SHP77 (cell line): ENCODE data around the gene MME.
"Not testable (repeated sequence)": the region's sequence is repeated elsewhere in the genome, so short reads cannot be mapped to it uniquely, and the experiment has no call there.

ENCODE experiments used
- DNase-seq, 2 experiments: peaks; one replicate each; lab custom pipeline; 2025; lab: John Stamatoyannopoulos, UW

The MME gene

GRCh38 chr3:155194973-155195957 lies 115.1 kb downstream of the MME start:
- DNase-seq: no peak

- no peak for DNase-seq
Observed at GRCh38 chr3:155196131-155197021, 116.3 kb downstream of the MME start.

- no peak for DNase-seq
Observed at GRCh38 chr3:155197786-155198185, 117.7 kb downstream of the MME start.

GRCh38 chr3:155202626-155203025 lies 122.5 kb downstream of the MME start:
- DNase-seq: no peak

GRCh38 chr3:155204851-155205250 lies 124.7 kb downstream of the MME start:
- no peak for DNase-seq

GRCh38 chr3:155208183-155208800 lies 128.2 kb downstream of the MME start:
- DNase-seq: no peak

- no peak for DNase-seq
Observed at GRCh38 chr3:155210736-155211135, 130.6 kb downstream of the MME start.

- DNase-seq: no peak
Observed at GRCh38 chr3:155211266-155211665, 131.1 kb downstream of the MME start.

- no peak for DNase-seq
Observed at GRCh38 chr3:155211940-155212339, 131.8 kb downstream of the MME start.

- not testable (repeated sequence) for DNase-seq
Observed at GRCh38 chr3:155216007-155216406, 135.9 kb downstream of the MME start.

GRCh38 chr3:155217591-155217990 lies 137.5 kb downstream of the MME start:
- no peak for DNase-seq

- DNase-seq: no peak
Observed at GRCh38 chr3:155218462-155218861, 138.3 kb downstream of the MME start.

- no peak for DNase-seq
Observed at GRCh38 chr3:155219106-155219505, 139.0 kb downstream of the MME start.

GRCh38 chr3:155225417-155225816 lies 145.3 kb downstream of the MME start:
- DNase-seq: no peak

GRCh38 chr3:155227141-155227540 lies 147.0 kb downstream of the MME start:
- DNase-seq: no peak

- no peak for DNase-seq
Observed at GRCh38 chr3:155228676-155229075, 148.6 kb downstream of the MME start.

- no peak for DNase-seq
Observed at GRCh38 chr3:155229086-155229485, 149.0 kb downstream of the MME start.

- DNase-seq: no peak
Observed at GRCh38 chr3:155230382-155230781, 150.3 kb downstream of the MME start.

GRCh38 chr3:155231792-155232191 lies 151.7 kb downstream of the MME start:
- no peak for DNase-seq

GRCh38 chr3:155232605-155233004 lies 152.5 kb downstream of the MME start:
- DNase-seq: peak; percentile 9 to 27

GRCh38 chr3:155233213-155233612 lies 153.1 kb downstream of the MME start:
- DNase-seq: peak; percentile 3 to 45
